Gastroesophageal sphincter (tissue), 4 donors: ENCODE results near the gene MPHOSPH10. TPM values are rescaled to one million over a fixed set of nuclear protein-coding genes. Genes with fewer than 3 reads are reported as not detected.
"Not testable (repeated sequence)": the region's sequence is repeated elsewhere in the genome, so short reads cannot be mapped to it uniquely, and the experiment has no call there.

Source experiments
- ATAC-seq: fragments of 150-250 bp; one replicate; pipeline ENCODE4 v1.9.1; 2016; ENCODE audit warnings: mild to moderate bottlenecking, moderate library complexity
- H3K27ac ChIP-seq, 4 donors: fragments of 200-600 bp; sonication (generic) in 3 of 4; 1 replicate in 3 of 4; 2 replicates in 1 of 4; pipeline ENCODE4 v1.5.1; 2016 to 2019
- H3K27me3 ChIP-seq: fragments of 200-600 bp; sonication (generic); one replicate; pipeline ENCODE4 v1.5.1; 2019
- H3K36me3 ChIP-seq, 2 donors: fragments of 200-600 bp; sonication (generic); one replicate each; pipeline ENCODE4 v1.5.1; 2019; ENCODE audit warnings: control low read depth in 1 of 2
- H3K4me1 ChIP-seq, 3 donors: fragments of 200-600 bp; sonication (generic); 1 replicate in 2 of 3; 2 replicates in 1 of 3; pipeline ENCODE4 v1.5.1; 2016 to 2019; ENCODE audit warnings: control low read depth in 2 of 3
- H3K4me3 ChIP-seq, 2 donors: fragments of 200-600 bp; sonication (generic); one replicate each; pipeline ENCODE4 v1.5.1; 2019; ENCODE audit warnings: mild to moderate bottlenecking in 1 of 2, moderate library complexity in 1 of 2
- H3K9me3 ChIP-seq, 3 donors: fragments of 200-600 bp; sonication (generic); one replicate each; pipeline ENCODE4 v1.5.1; 2017 to 2019; ENCODE audit warnings: control low read depth in 2 of 3
- EP300 ChIP-seq: sonication (generic); formaldehyde crosslinking; IDR thresholded peaks from one replicate; pipeline ENCODE4 v1.6.1; 2017; ENCODE audit warnings: antibody characterized with exemption, mild to moderate bottlenecking
- POLR2A ChIP-seq, 2 donors: fragments of 450-650 bp; IDR thresholded peaks; one replicate each; pipeline ENCODE4 v1.6.1; 2017; ENCODE audit warnings: antibody characterized with exemption in 2 of 2, mild to moderate bottlenecking in 2 of 2, moderate library complexity in 1 of 2
- POLR2AphosphoS5 ChIP-seq: sonication (generic); formaldehyde crosslinking; IDR thresholded peaks from one replicate; pipeline ENCODE4 v1.6.1; 2017; ENCODE audit warnings: antibody characterized with exemption
- WGBS, 2 donors: methylation state at CpG; one replicate each; pipeline ENCODE4 v1.1.5; 2018; ENCODE audit warnings: low coverage in 1 of 2; 5-methylcytosine and 5-hydroxymethylcytosine counted together
- total RNA-seq, 4 donors: library from RNA; depleted of rRNA; stranded (reverse); fragments of >200 nt; gene quantifications; one replicate each; pipeline ENCODE4 v1.1.0, GENCODE V29; 2016
- TF ChIP-seq, protein P1 (sequence below), 4 experiments: fragments of 200-600 bp in 2 of 4; fragments of 450-650 bp in 2 of 4; sonication (generic) in 1 of 4; IDR thresholded peaks; one replicate each; pipeline ENCODE4 v1.5.1; 2017 to 2019; ENCODE audit warnings: antibody characterized with exemption in 4 of 4, mild to moderate bottlenecking in 2 of 4, moderate library complexity in 2 of 4

MPHOSPH10 gene
- total RNA-seq, 4 donors from 2014 or later: 16.2 to 24.6 (median 22.1) TPM

DNA sequence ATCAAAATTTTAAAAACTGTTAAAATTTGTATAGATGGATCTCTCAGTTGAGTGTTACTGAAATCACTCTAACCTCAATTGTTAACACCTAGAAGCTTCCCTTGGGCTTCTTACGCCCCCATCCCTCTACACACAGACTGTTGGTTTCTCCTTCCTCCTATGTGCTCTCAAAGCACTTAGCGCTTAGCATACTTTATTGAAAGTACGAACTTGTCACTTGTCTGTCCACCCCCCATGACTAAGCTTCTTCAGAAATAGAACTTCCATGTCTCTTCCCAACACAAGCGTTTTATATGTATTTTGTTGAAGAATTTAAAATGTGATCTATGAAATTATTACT lies 441 bp downstream of the MPHOSPH10 start:
- peak overlapping the region; percentile 76 to 98 (median 94) for H3K27ac ChIP-seq
- no peak for ATAC-seq
- H3K4me1 ChIP-seq: peaks cover 4 to 51% (median 18%) of the 10 kb centered on the region in 3 donors

DNA sequence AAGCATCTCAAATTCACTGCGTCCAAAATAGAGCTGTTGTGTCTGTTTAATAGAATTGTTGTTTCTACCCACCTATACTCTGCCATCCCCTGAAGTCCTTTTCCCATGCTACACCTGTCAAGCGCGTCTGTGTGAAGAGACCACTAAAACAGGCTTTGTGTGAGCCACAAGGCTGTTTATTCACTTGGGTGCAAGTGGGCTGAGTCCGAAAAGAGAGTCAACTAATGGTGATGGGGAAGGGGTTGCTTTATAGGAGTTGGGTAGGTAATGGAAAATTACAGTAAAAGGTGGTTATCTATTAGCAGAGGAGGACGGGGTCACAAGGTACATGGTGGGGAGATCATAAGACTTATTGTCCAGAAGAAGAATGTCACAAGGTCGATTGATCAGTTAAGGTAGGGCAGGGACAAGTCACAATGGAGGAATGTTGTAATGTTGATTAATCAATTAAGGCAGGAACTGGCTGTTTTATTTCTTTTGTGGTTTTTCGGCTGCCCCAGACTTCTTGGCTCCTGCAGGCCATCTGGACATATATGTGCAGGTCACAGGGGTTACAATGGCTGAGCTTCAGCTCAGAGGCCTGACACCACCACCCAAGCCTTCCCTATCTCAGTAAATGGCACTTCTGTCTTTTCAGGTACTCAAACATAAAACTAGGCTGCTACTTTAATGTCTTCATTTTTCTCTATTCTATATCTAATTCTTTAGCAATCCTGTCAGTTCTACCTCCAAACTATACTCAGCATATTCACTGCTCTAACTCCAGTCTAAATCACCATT lies 1.1 kb downstream of the MPHOSPH10 start:
- not testable (repeated sequence) for ATAC-seq, H3K9me3 ChIP-seq, H3K27me3 ChIP-seq
- peaks cover 4 to 35% of the 10 kb centered on the region in 2 donors for H3K36me3 ChIP-seq
- 50 to 52% methylated on average over 5 of the region's 7 CpGs for WGBS, 2 donors
- peak overlapping the region in 2 of 4 donors; percentile 76 to 94 for H3K27ac ChIP-seq
- H3K4me3 ChIP-seq: peak overlapping the region; percentile 64 to 76
- H3K4me1 ChIP-seq: peaks cover 4 to 51% (median 18%) of the 10 kb centered on the region in 3 donors

More for the DNA sequence above, 441 bp downstream of the MPHOSPH10 start:
- Histone ChIP-seq H3K9me3 (no peaks in the 10 kb centered on the region), H3K4me3 (peak overlapping the region; percentile 64 to 76), H3K27me3 (no peaks in the 10 kb centered on the region), H3K36me3 (peaks cover 4 to 28% of the 10 kb centered on the region in 2 donors)
- 0% methylated on average over 4 of the region's 4 CpGs for WGBS, 2 donors
- TF ChIP-seq EP300 (no peak), POLR2AphosphoS5 (no peak), POLR2A (IDR thresholded peaks at IDR 0.05) (no peak)
- TF ChIP-seq, protein P1, sequence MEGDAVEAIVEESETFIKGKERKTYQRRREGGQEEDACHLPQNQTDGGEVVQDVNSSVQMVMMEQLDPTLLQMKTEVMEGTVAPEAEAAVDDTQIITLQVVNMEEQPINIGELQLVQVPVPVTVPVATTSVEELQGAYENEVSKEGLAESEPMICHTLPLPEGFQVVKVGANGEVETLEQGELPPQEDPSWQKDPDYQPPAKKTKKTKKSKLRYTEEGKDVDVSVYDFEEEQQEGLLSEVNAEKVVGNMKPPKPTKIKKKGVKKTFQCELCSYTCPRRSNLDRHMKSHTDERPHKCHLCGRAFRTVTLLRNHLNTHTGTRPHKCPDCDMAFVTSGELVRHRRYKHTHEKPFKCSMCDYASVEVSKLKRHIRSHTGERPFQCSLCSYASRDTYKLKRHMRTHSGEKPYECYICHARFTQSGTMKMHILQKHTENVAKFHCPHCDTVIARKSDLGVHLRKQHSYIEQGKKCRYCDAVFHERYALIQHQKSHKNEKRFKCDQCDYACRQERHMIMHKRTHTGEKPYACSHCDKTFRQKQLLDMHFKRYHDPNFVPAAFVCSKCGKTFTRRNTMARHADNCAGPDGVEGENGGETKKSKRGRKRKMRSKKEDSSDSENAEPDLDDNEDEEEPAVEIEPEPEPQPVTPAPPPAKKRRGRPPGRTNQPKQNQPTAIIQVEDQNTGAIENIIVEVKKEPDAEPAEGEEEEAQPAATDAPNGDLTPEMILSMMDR (IDR thresholded peaks at IDR 0.05): no peak

DNA sequence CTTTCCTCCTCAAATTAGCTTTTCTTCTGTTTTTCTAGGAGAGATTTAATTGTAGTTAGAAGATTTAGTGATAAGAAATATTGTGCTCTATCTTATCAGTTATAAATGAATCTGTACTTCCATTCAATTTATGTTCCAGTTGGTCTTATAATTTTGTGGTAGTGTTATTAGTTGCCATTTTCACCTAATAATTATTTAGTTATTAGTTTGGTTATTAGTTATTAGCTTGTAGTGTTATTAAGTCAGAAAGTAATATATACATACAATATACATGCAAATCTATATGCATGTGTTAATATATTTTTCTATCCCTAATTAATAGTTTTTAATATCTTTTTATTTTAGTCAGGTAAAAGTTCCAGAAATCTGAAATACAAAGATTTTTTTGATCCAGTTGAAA lies 3.2 kb downstream of the MPHOSPH10 start:
- H3K27ac ChIP-seq: no peak overlapping the region
- no peaks in the 10 kb centered on the region for H3K9me3 ChIP-seq
- ATAC-seq: no peak
- peaks cover 4 to 55% of the 10 kb centered on the region in 2 donors for H3K36me3 ChIP-seq
- H3K4me3 ChIP-seq: no peak overlapping the region
- TF ChIP-seq POLR2A (IDR thresholded peaks at IDR 0.05): no peak
- TF ChIP-seq POLR2AphosphoS5: no peak
- TF ChIP-seq, protein P1 (IDR thresholded peaks at IDR 0.05): no peak
- TF ChIP-seq EP300: no peak
- peaks cover 4 to 32% (median 16%) of the 10 kb centered on the region in 3 donors for H3K4me1 ChIP-seq
- no peaks in the 10 kb centered on the region for H3K27me3 ChIP-seq

DNA sequence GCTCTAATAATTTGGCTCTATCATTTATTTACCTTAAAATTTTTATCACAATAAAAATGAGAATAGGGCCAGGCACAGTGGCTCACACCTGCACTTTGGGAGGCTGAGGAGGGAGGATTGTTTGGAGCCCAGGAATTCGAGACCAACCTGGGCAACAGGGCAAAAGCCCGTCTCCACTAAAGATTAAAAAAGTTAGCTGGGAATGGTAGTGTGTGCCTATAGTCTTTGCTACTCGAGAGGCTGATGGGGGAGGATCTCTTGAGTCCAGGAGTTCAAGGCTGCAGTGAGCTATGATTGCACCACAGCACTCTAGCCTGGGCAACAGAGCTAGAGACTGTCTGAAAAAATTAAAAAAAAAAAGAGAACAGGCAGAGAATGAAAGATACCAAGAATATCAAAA lies 5.7 kb downstream of the MPHOSPH10 start:
- no peaks in the 10 kb centered on the region for H3K9me3 ChIP-seq
- peaks cover 4 to 22% (median 10%) of the 10 kb centered on the region in 3 donors for H3K4me1 ChIP-seq
- H3K27ac ChIP-seq: no peak overlapping the region
- TF ChIP-seq POLR2A (IDR thresholded peaks at IDR 0.05) (no peak), POLR2AphosphoS5 (no peak), EP300 (no peak)
- TF ChIP-seq, protein P1 (IDR thresholded peaks at IDR 0.05): no peak
- 59 to 78% methylated on average over 2 to 3 of the region's 3 CpGs for WGBS, 2 donors
- H3K36me3 ChIP-seq: peaks cover 8 to 79% of the 10 kb centered on the region in 2 donors
- H3K27me3 ChIP-seq: no peaks in the 10 kb centered on the region
- no peak for ATAC-seq
- H3K4me3 ChIP-seq: no peak overlapping the region

DNA sequence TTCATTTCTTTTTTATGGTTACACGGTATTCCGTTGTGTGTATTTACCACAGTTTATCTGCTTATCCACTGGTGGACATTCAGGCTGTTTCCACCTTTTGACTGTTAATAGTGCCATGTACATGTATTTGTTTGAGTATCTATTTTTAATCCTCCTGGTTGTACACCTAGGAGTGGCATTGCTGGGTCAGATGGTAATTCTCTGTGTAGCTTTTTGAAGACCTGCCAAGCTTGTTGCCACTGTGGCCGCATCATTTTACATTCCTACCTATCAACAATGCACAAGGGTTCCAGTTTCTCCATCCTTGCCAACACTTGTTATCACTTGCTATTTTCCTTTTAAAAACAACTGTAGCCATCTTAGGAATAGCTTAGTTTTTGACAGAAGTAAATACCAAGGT lies 13.3 kb downstream of the MPHOSPH10 start:
- Histone ChIP-seq H3K36me3 (peaks cover 18 to 99% of the 10 kb centered on the region in 2 donors), H3K4me1 (no peaks in the 10 kb centered on the region), H3K27ac (no peak overlapping the region), H3K9me3 (no peaks in the 10 kb centered on the region), H3K27me3 (no peaks in the 10 kb centered on the region), H3K4me3 (no peak overlapping the region)
- TF ChIP-seq POLR2A (IDR thresholded peaks at IDR 0.05) (no peak), EP300 (no peak), POLR2AphosphoS5 (no peak)
- TF ChIP-seq, protein P1 (IDR thresholded peaks at IDR 0.05): no peak
- no peak for ATAC-seq
- WGBS, 2 donors: 90% methylated on average over 3 of the region's 3 CpGs
